A549 (cell line): ENCODE results near the gene OR1B1.

Experiments
- ATOH8 ChIP-seq: fragments of 250-450 bp; sonication (Bioruptor Pico); IDR thresholded peaks from 2 replicates; pipeline ENCODE4 v1.5.0; 2020; ENCODE audit warnings: low read depth, mild to moderate bottlenecking, moderate library complexity
- CEBPB ChIP-seq, 2 experiments: fragments of >200 bp in 1 of 2; sonication (Bioruptor Twin) in 1 of 2; formaldehyde crosslinking in 1 of 2; IDR thresholded peaks; 2 replicates each; pipeline ENCODE4 v1.6.1; 2012 to 2016
- CHD4 ChIP-seq: fragments of 200-600 bp; sonication (generic); IDR thresholded peaks from 2 replicates; pipeline ENCODE4 v1.6.1; 2016; ENCODE audit warnings: antibody characterized with exemption, mild to moderate bottlenecking, borderline replicate concordance
- CTCF ChIP-seq: fragments of >200 bp; sonication (Bioruptor Twin); formaldehyde crosslinking; IDR thresholded peaks from 3 replicates; pipeline ENCODE4 v1.5.1; 2016
- EHMT2 ChIP-seq: fragments of 200-600 bp; sonication (generic); IDR thresholded peaks from 2 replicates; pipeline ENCODE4 v1.6.1; 2016; ENCODE audit warnings: antibody characterized with exemption, low read depth, mild to moderate bottlenecking, moderate library complexity
- ESRRA ChIP-seq: fragments of 150-350 bp; IDR thresholded peaks from 2 replicates; pipeline ENCODE4 v1.6.1; 2014; ENCODE audit warnings: mild to moderate bottlenecking, low read length, borderline replicate concordance
- GATA3 ChIP-seq: IDR thresholded peaks from 2 replicates; pipeline ENCODE4 v1.6.1; 2012; ENCODE audit warnings: borderline replicate concordance
- JUN ChIP-seq, 2 experiments: fragments of >200 bp; sonication (Bioruptor Twin); formaldehyde crosslinking; IDR thresholded peaks; 2 replicates in 1 of 2; 3 replicates in 1 of 2; pipeline ENCODE4 v1.6.1; 2016 to 2017
- MYC ChIP-seq: IDR thresholded peaks from 2 replicates; pipeline ENCODE4 v1.6.1; 2012; ENCODE audit warnings: mild to moderate bottlenecking, inconsistent platforms, low read length, improper control_type of control experiment, borderline replicate concordance
- POLR2A ChIP-seq: IDR thresholded peaks from 2 replicates; pipeline ENCODE4 v1.6.1; 2012; ENCODE audit warnings: mild to moderate bottlenecking, low read length
- RFX5 ChIP-seq: fragments of 450-650 bp; IDR thresholded peaks from 2 replicates; pipeline ENCODE4 v1.7.1; 2014; ENCODE audit warnings: antibody characterized with exemption, mild to moderate bottlenecking, moderate library complexity
- SREBF2 ChIP-seq: fragments of 450-650 bp; IDR thresholded peaks from 2 replicates; pipeline ENCODE4 v1.6.1; 2014; ENCODE audit warnings: mild to moderate bottlenecking, moderate library complexity

GRCh38 chr9:122656378-122656777 is 1.0 kb downstream of the OR1B1 start:
- no peak for TF ChIP-seq EHMT2
- TF ChIP-seq CHD4: no peak
- no peak for TF ChIP-seq JUN (IDR thresholded peaks at IDR 0.05)
- no peak for TF ChIP-seq SREBF2
- no peak for TF ChIP-seq CTCF
- TF ChIP-seq POLR2A: no peak
- TF ChIP-seq ESRRA: no peak
- TF ChIP-seq CEBPB (IDR thresholded peaks at IDR 0.05): no peak
- TF ChIP-seq ATOH8 (CRISPR knock-in tag): no peak
- no peak for TF ChIP-seq GATA3
- no peak for TF ChIP-seq RFX5
- TF ChIP-seq MYC: no peak
